Measurements from ENCODE around the gene ACOT8.
"Not testable (repeated sequence)": the region's sequence is repeated elsewhere in the genome, so short reads cannot be mapped to it uniquely, and the experiment has no call there.

ACOT8 gene

GRCh38 chr20:45857114-45857881 is at the start of gene ACOT8, which contains the start of gene ZSWIM3:
Gene ACOT8, minus strand, starts transcription at chr20:45857392. Its CDS starts 77 bp downstream, at chr20:45857315.
Gene ZSWIM3, plus strand, starts transcription at chr20:45857614. Its CDS starts 212 bp downstream, at chr20:45857826.
- peak; percentile 100 for DNase-seq (ENCODE audit: low spot score)

- DNase-seq (ENCODE audit: low spot score), result no peak
Measured at GRCh38 chr20:45905505-45906079, 48.4 kb upstream of the ACOT8 start.

- no peak for DNase-seq (ENCODE audit: low spot score)
Measured at GRCh38 chr20:45904583-45905504, 47.7 kb upstream of the ACOT8 start.

- DNase-seq (ENCODE audit: low spot score), result no peak
Measured at GRCh38 chr20:45902199-45902701, 45.1 kb upstream of the ACOT8 start.

GRCh38 chr20:45901332-45901731 is 44.1 kb upstream of the ACOT8 start:
- not testable (repeated sequence) for DNase-seq (ENCODE audit: low spot score)

GRCh38 chr20:45899046-45899835 is 42.0 kb upstream of the ACOT8 start:
- no peak for DNase-seq (ENCODE audit: low spot score)

GRCh38 chr20:45898285-45898684 is 41.1 kb upstream of the ACOT8 start:
- no peak for DNase-seq (ENCODE audit: low spot score)

- no peak for DNase-seq (ENCODE audit: low spot score)
Measured at GRCh38 chr20:45897692-45898091, 40.5 kb upstream of the ACOT8 start.

GRCh38 chr20:45897289-45897688 is 40.1 kb upstream of the ACOT8 start:
- no peak for DNase-seq (ENCODE audit: low spot score)

GRCh38 chr20:45896641-45897161 is 39.5 kb upstream of the ACOT8 start:
- no peak for DNase-seq (ENCODE audit: low spot score)

GRCh38 chr20:45894797-45895196 is 37.6 kb upstream of the ACOT8 start:
- no peak for DNase-seq (ENCODE audit: low spot score)

- no peak for DNase-seq (ENCODE audit: low spot score)
Measured at GRCh38 chr20:45893831-45894230, 36.6 kb upstream of the ACOT8 start.

- DNase-seq (ENCODE audit: low spot score), result no peak
Measured at GRCh38 chr20:45892828-45893500, 35.8 kb upstream of the ACOT8 start.

- peak; percentile 48 for DNase-seq (ENCODE audit: low spot score)
Measured at GRCh38 chr20:45892049-45892825, 35.0 kb upstream of the ACOT8 start.

- DNase-seq (ENCODE audit: low spot score), result peak; percentile 93
Measured at GRCh38 chr20:45890985-45891983, 34.1 kb upstream of the ACOT8 start, which contains the start of the genes CTSA and NEURL2. Gene CTSA, plus strand, starts transcription at chr20:45891335. Its CDS starts 234 bp downstream, at chr20:45891569. Gene NEURL2, minus strand, starts transcription at chr20:45891208. Its CDS starts 217 bp downstream, at chr20:45890991.

GRCh38 chr20:45890077-45890984 is 33.1 kb upstream of the ACOT8 start:
- DNase-seq (ENCODE audit: low spot score), result peak; percentile 89

- no peak for DNase-seq (ENCODE audit: low spot score)
Measured at GRCh38 chr20:45888681-45889080, 31.5 kb upstream of the ACOT8 start.
